Trophoblast cell (in vitro differentiated cells and primary cell): ENCODE results near the gene BTBD17.

Experiments
- DNase-seq, 2 donors: peaks; one replicate each; pipeline ENCODE4 v3.0.0-alpha.2; 2016
- H2AFZ ChIP-seq: 2 replicates; pipeline ENCODE4 v1.6.1; 2013; ENCODE audit warnings: low read length, moderate library complexity, mild to moderate bottlenecking; ENCODE audit not compliant: insufficient read depth, poor library complexity
- H2AK5ac ChIP-seq: 2 replicates; pipeline ENCODE4 v1.6.1; 2013; ENCODE audit warnings: mild to moderate bottlenecking, low read length
- H2BK120ac ChIP-seq: 2 replicates; pipeline ENCODE4 v1.6.1; 2013; ENCODE audit warnings: low read length, mild to moderate bottlenecking, moderate library complexity; ENCODE audit not compliant: insufficient read depth, poor library complexity
- H2BK12ac ChIP-seq: 2 replicates; pipeline ENCODE4 v1.6.1; 2013; ENCODE audit warnings: mild to moderate bottlenecking, low read length, moderate library complexity
- H2BK5ac ChIP-seq: 2 replicates; pipeline ENCODE4 v1.6.1; 2013; ENCODE audit warnings: low read length, low read depth, moderate library complexity, mild to moderate bottlenecking; ENCODE audit not compliant: poor library complexity
- H3K14ac ChIP-seq: 2 replicates; pipeline ENCODE4 v1.6.1; 2013; ENCODE audit warnings: mild to moderate bottlenecking, low read length
- H3K18ac ChIP-seq: 2 replicates; pipeline ENCODE4 v1.6.1; 2013; ENCODE audit warnings: mild to moderate bottlenecking, low read length
- H3K23ac ChIP-seq: 2 replicates; pipeline ENCODE4 v1.6.1; 2013; ENCODE audit warnings: low read length
- H3K27ac ChIP-seq: 2 replicates; pipeline ENCODE4 v1.5.1; 2013; ENCODE audit warnings: low read depth, mild to moderate bottlenecking, inconsistent platforms, low read length, moderate library complexity
- H3K27me3 ChIP-seq: 2 replicates; pipeline ENCODE4 v1.6.1; 2013; ENCODE audit warnings: inconsistent platforms, mild to moderate bottlenecking, low read length, moderate library complexity; ENCODE audit not compliant: insufficient read depth
- H3K36me3 ChIP-seq, 2 experiments: 1 replicate in 1 of 2; 2 replicates in 1 of 2; pipeline ENCODE4 v1.6.1; 2013; ENCODE audit warnings: low read length in 2 of 2, mild to moderate bottlenecking in 2 of 2, moderate library complexity in 1 of 2; ENCODE audit not compliant: insufficient read depth in 2 of 2, control insufficient read depth in 1 of 2
- H3K4ac ChIP-seq: 2 replicates; pipeline ENCODE4 v1.6.1; 2013; ENCODE audit warnings: low read depth, mild to moderate bottlenecking, low read length, moderate library complexity
- H3K4me1 ChIP-seq, 2 experiments: 1 replicate in 1 of 2; 2 replicates in 1 of 2; pipeline ENCODE4 v1.6.1; 2013; ENCODE audit warnings: low read length in 2 of 2, mild to moderate bottlenecking in 2 of 2, moderate library complexity in 1 of 2; ENCODE audit not compliant: insufficient read depth in 2 of 2, control insufficient read depth in 1 of 2
- H3K4me2 ChIP-seq: 2 replicates; pipeline ENCODE4 v1.6.1; 2013; ENCODE audit warnings: inconsistent platforms, mild to moderate bottlenecking, low read length, moderate library complexity
- H3K4me3 ChIP-seq: 2 replicates; pipeline ENCODE4 v1.5.1; 2013; ENCODE audit warnings: mild to moderate bottlenecking, low read depth, low read length, inconsistent platforms
- H3K79me1 ChIP-seq: one replicate; pipeline ENCODE4 v1.6.1; 2013; ENCODE audit warnings: low read length
- H3K79me2 ChIP-seq: 2 replicates; pipeline ENCODE4 v1.6.1; 2013; ENCODE audit warnings: low read length, mild to moderate bottlenecking; ENCODE audit not compliant: control insufficient read depth, insufficient read depth, poor library complexity
- H3K9ac ChIP-seq: 2 replicates; pipeline ENCODE4 v1.6.1; 2013; ENCODE audit warnings: mild to moderate bottlenecking, low read length
- H3K9me3 ChIP-seq: 2 replicates; pipeline ENCODE4 v1.6.1; 2013; ENCODE audit warnings: low read depth, mild to moderate bottlenecking, control low read depth, inconsistent platforms, low read length; ENCODE audit not compliant: insufficient read depth
- H4K12ac ChIP-seq: 2 replicates; pipeline ENCODE4 v1.6.1; 2013; ENCODE audit warnings: low read depth, mild to moderate bottlenecking, low read length, moderate library complexity
- H4K8ac ChIP-seq: 2 replicates; pipeline ENCODE4 v1.6.1; 2013; ENCODE audit warnings: low read depth, mild to moderate bottlenecking, low read length, moderate library complexity
- H4K91ac ChIP-seq: one replicate; pipeline ENCODE4 v1.6.1; 2013; ENCODE audit warnings: low read depth, mild to moderate bottlenecking, low read length, moderate library complexity
- WGBS: extraction: QIAGEN DNeasy Blood & Tissue Kit; methylation state at CpG from one replicate; pipeline ENCODE4 v1.1.7; 2013; ENCODE audit warnings: missing lambda C conversion rate; ENCODE audit not compliant: insufficient read length, insufficient coverage; ENCODE audit errors: extremely low coverage; 5-methylcytosine and 5-hydroxymethylcytosine counted together

Gene BTBD17

GRCh38 chr17:74356646-74357465, 4.8 kb downstream of the BTBD17 start:
- no peak overlapping the region for H3K9ac ChIP-seq
- H3K4ac ChIP-seq = no peak overlapping the region
- H4K91ac ChIP-seq = no peak overlapping the region
- no peak overlapping the region for H3K23ac ChIP-seq
- H4K12ac ChIP-seq = no peak overlapping the region
- H3K18ac ChIP-seq = no peak overlapping the region
- H3K9me3 ChIP-seq = peaks cover 5% of the 10 kb centered on the region
- H3K27me3 ChIP-seq = peaks cover 15% of the 10 kb centered on the region
- H4K8ac ChIP-seq = no peak overlapping the region
- no peaks in the 10 kb centered on the region for H3K4me1 ChIP-seq
- no peak overlapping the region for H3K4me3 ChIP-seq
- no peak overlapping the region for H3K4me2 ChIP-seq
- H3K36me3 ChIP-seq = no peaks in the 10 kb centered on the region
- H2BK12ac ChIP-seq = no peak overlapping the region
- H2AK5ac ChIP-seq = no peak overlapping the region
- no peak overlapping the region for H2BK5ac ChIP-seq
- DNase-seq = peak in 1 of 2 donors; percentile 6
- no peak overlapping the region for H3K27ac ChIP-seq
- H3K14ac ChIP-seq = no peak overlapping the region
- no peaks in the 10 kb centered on the region for H3K79me2 ChIP-seq
- no peaks in the 10 kb centered on the region for H3K79me1 ChIP-seq
- no CpG with 5 or more reads among the region's 105 CpGs for WGBS
- H2AFZ ChIP-seq = no peak overlapping the region
- H2BK120ac ChIP-seq = no peak overlapping the region

GRCh38 chr17:74355065-74355464, 6.6 kb downstream of the BTBD17 start:
- H3K4ac ChIP-seq = no peak overlapping the region
- no peak overlapping the region for H2BK5ac ChIP-seq
- no peak overlapping the region for H3K14ac ChIP-seq
- H3K18ac ChIP-seq = no peak overlapping the region
- H3K9ac ChIP-seq = no peak overlapping the region
- H2BK120ac ChIP-seq = no peak overlapping the region
- no peaks in the 10 kb centered on the region for H3K79me2 ChIP-seq
- H4K91ac ChIP-seq = no peak overlapping the region
- no peak overlapping the region for H3K4me2 ChIP-seq
- no peak overlapping the region for H2AK5ac ChIP-seq
- no peak overlapping the region for H2AFZ ChIP-seq
- H3K27me3 ChIP-seq = peaks cover 20% of the 10 kb centered on the region
- peaks cover 7% of the 10 kb centered on the region for H3K9me3 ChIP-seq
- H3K4me3 ChIP-seq = no peak overlapping the region
- no peaks in the 10 kb centered on the region for H3K79me1 ChIP-seq
- H3K4me1 ChIP-seq = no peaks in the 10 kb centered on the region
- no peak overlapping the region for H4K8ac ChIP-seq
- H2BK12ac ChIP-seq = no peak overlapping the region
- H3K27ac ChIP-seq = no peak overlapping the region
- H3K23ac ChIP-seq = no peak overlapping the region
- no CpG with 5 or more reads among the region's 8 CpGs for WGBS
- H3K36me3 ChIP-seq = no peaks in the 10 kb centered on the region
- no peak overlapping the region for H4K12ac ChIP-seq
- DNase-seq = no peak

- Histone ChIP-seq H4K8ac (no peak overlapping the region), H2BK120ac (no peak overlapping the region), H3K79me2 (no peaks in the 10 kb centered on the region), H3K4me3 (no peak overlapping the region), H4K91ac (no peak overlapping the region), H3K27me3 (peaks cover 20% of the 10 kb centered on the region), H3K4me2 (no peak overlapping the region), H3K9me3 (peaks cover 4% of the 10 kb centered on the region), H3K23ac (no peak overlapping the region), H3K4ac (no peak overlapping the region), H3K14ac (no peak overlapping the region), H3K36me3 (no peaks in the 10 kb centered on the region), H2BK5ac (no peak overlapping the region), H2AFZ (no peak overlapping the region), H3K27ac (no peak overlapping the region), H2BK12ac (no peak overlapping the region), H3K18ac (no peak overlapping the region), H3K79me1 (no peaks in the 10 kb centered on the region), H4K12ac (no peak overlapping the region), H3K9ac (no peak overlapping the region), H2AK5ac (no peak overlapping the region), H3K4me1 (no peaks in the 10 kb centered on the region)
- no peak for DNase-seq
- no CpG with 5 or more reads among the region's 10 CpGs for WGBS
Observed at GRCh38 chr17:74354561-74354960, 7.1 kb downstream of the BTBD17 start.

GRCh38 chr17:74354123-74354522, 7.5 kb downstream of the BTBD17 start:
- no peaks in the 10 kb centered on the region for H3K79me2 ChIP-seq
- no peak for DNase-seq
- no peaks in the 10 kb centered on the region for H3K4me1 ChIP-seq
- H4K12ac ChIP-seq = no peak overlapping the region
- H3K4me2 ChIP-seq = no peak overlapping the region
- no CpG with 5 or more reads among the region's 29 CpGs for WGBS
- no peak overlapping the region for H3K27ac ChIP-seq
- H2BK120ac ChIP-seq = no peak overlapping the region
- no peak overlapping the region for H3K23ac ChIP-seq
- no peaks in the 10 kb centered on the region for H3K36me3 ChIP-seq
- no peak overlapping the region for H2BK12ac ChIP-seq
- no peak overlapping the region for H3K4me3 ChIP-seq
- no peak overlapping the region for H3K18ac ChIP-seq
- no peak overlapping the region for H2AFZ ChIP-seq
- no peak overlapping the region for H3K14ac ChIP-seq
- H4K91ac ChIP-seq = no peak overlapping the region
- no peak overlapping the region for H4K8ac ChIP-seq
- peaks cover 20% of the 10 kb centered on the region for H3K27me3 ChIP-seq
- no peak overlapping the region for H3K4ac ChIP-seq
- no peaks in the 10 kb centered on the region for H3K79me1 ChIP-seq
- no peak overlapping the region for H3K9ac ChIP-seq
- H2AK5ac ChIP-seq = no peak overlapping the region
- H2BK5ac ChIP-seq = no peak overlapping the region
- peaks cover 4% of the 10 kb centered on the region for H3K9me3 ChIP-seq
